ENCODE measurements around the gene TMEM117. TPM values are rescaled to one million over a fixed set of nuclear protein-coding genes. Genes with fewer than 3 reads are reported as not detected.
A peak's percentile ranks its signal among the peaks of the same experiment; 100 is the strongest.
"Not testable (repeated sequence)": the region's sequence is repeated elsewhere in the genome, so short reads cannot be mapped to it uniquely, and the experiment has no call there.

The TMEM117 gene
- total and polyA plus RNA-seq, 12 donors: 4.0 to 8.5 (median 7.1) TPM

DNA sequence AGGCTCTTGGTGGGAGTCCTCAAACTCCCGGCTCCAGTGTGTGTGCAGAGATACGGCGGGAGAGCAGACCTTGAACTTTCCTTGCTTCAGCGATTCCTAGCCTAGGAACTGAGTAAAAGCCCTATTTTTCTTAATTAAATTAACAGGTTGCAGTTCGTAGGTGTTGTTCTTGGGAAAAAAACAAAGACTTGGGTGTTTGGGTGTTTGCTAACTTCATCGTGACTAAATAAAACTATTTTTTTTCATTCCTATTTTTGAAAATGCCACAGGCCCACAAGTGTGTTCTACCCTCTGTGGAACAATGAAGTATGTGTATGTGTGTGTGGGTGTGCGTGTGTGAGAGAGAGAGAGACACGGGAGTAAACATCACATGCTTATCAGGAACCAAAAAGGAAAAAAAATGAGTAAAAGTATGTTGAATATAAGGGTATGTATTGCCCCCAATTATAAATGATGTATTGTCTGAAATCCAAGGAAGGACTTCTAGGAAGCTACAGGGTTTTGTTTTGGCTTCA lies 651 bp downstream of the TMEM117 start:
- Histone ChIP-seq H3K27ac (peak overlapping the region; percentile 93 to 98 (median 95)), H3K36me3 (no peaks in the 10 kb centered on the region), H3K9me3 (no peaks in the 10 kb centered on the region), H3K27me3 (no peaks in the 10 kb centered on the region), H3K4me1 (peaks cover 0 to 28% (median 19%) of the 10 kb centered on the region in 9 donors), H3K4me3 (peak overlapping the region; percentile 40 to 86 (median 77))
- ATAC-seq (peak in 5 of 8 donors; percentile 56 to 70 (median 66)), DNase-seq (peak in 1 of 2 donors; percentile 27)
- WGBS, 2 donors: 0 to 1% methylated on average over 8 of the region's 8 CpGs
- TF ChIP-seq, protein P1, sequence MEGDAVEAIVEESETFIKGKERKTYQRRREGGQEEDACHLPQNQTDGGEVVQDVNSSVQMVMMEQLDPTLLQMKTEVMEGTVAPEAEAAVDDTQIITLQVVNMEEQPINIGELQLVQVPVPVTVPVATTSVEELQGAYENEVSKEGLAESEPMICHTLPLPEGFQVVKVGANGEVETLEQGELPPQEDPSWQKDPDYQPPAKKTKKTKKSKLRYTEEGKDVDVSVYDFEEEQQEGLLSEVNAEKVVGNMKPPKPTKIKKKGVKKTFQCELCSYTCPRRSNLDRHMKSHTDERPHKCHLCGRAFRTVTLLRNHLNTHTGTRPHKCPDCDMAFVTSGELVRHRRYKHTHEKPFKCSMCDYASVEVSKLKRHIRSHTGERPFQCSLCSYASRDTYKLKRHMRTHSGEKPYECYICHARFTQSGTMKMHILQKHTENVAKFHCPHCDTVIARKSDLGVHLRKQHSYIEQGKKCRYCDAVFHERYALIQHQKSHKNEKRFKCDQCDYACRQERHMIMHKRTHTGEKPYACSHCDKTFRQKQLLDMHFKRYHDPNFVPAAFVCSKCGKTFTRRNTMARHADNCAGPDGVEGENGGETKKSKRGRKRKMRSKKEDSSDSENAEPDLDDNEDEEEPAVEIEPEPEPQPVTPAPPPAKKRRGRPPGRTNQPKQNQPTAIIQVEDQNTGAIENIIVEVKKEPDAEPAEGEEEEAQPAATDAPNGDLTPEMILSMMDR (IDR thresholded peaks at IDR 0.05): no peak
- intact Hi-C loops (cut with DNase I): loop anchor here in 2 of 10 donors (1.0 to 5.0 kb wide), 2 partner anchors 30 to 46 kb away; partner anchors contain the start of gene TWF1 (in 1 of the 2)

- intact Hi-C loops (cut with DNase I): no loop called here
- H3K27ac ChIP-seq: no peak overlapping the region
- 90 to 95% methylated on average over 4 of the region's 4 CpGs for WGBS, 2 donors
- TF ChIP-seq, protein P1 (IDR thresholded peaks at IDR 0.05): no peak
- peaks cover 0 to 8% (median 0%) of the 10 kb centered on the region in 9 donors for H3K36me3 ChIP-seq
- H3K4me1 ChIP-seq: peaks cover 0 to 19% (median 13%) of the 10 kb centered on the region in 9 donors
- no peak for ATAC-seq
- DNase-seq: no peak
- no peak overlapping the region for H3K4me3 ChIP-seq
- no peaks in the 10 kb centered on the region for H3K9me3 ChIP-seq
- H3K27me3 ChIP-seq: no peaks in the 10 kb centered on the region
Measured at GRCh38 chr12:43840338-43840737, 4.5 kb downstream of the TMEM117 start.

DNA sequence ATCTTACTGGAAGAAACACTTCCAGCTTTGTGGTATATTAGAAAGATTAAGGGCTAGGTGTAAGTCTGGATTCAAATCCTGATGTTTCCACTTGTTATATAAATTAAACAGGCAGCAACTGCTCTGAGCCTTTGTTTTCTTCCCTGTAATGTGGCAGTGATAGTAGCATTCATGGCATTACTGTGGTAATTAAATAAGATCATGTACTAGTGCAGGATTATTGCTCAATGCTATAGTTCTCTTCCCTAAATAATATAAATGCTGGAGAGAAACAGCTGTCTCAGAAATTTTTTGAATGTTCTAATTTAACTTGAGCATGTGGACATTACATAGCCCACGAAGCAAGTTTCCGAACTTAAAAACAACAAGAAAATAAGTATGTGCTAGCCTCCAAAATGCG lies 5.4 kb downstream of the TMEM117 start:
- no peak for ATAC-seq
- no peaks in the 10 kb centered on the region for H3K9me3 ChIP-seq
- intact Hi-C loops (cut with DNase I): no loop called here
- H3K4me3 ChIP-seq: no peak overlapping the region
- H3K27ac ChIP-seq: no peak overlapping the region
- no peak for DNase-seq
- no peaks in the 10 kb centered on the region for H3K27me3 ChIP-seq
- H3K36me3 ChIP-seq: peaks cover 0 to 9% (median 0%) of the 10 kb centered on the region in 9 donors
- TF ChIP-seq, protein P1 (IDR thresholded peaks at IDR 0.05): no peak
- peaks cover 0 to 17% (median 11%) of the 10 kb centered on the region in 9 donors for H3K4me1 ChIP-seq
- 74 to 95% methylated on average over 3 of the region's 3 CpGs for WGBS, 2 donors

DNA sequence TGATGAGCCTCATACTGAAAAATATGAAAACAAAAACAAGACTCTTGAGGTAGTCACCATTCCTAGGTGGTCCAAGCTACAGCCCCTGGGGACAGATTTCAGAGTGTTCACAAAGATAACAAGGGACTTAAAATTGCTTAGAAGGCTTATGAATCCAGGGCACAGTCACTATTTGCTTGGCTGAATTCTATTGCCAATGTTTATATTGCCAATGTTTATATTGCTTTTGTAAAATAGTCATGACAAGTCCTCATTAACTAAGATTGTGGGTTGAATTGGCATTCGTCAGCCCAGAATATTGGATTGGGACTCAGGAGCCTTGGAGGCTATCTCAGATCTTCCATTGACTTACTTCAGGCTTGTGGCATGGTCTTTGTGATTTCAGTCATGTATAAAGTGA lies 6.4 kb downstream of the TMEM117 start:
- WGBS, 2 donors: 87 to 98% methylated on average over 1 of the region's 1 CpG

DNA sequence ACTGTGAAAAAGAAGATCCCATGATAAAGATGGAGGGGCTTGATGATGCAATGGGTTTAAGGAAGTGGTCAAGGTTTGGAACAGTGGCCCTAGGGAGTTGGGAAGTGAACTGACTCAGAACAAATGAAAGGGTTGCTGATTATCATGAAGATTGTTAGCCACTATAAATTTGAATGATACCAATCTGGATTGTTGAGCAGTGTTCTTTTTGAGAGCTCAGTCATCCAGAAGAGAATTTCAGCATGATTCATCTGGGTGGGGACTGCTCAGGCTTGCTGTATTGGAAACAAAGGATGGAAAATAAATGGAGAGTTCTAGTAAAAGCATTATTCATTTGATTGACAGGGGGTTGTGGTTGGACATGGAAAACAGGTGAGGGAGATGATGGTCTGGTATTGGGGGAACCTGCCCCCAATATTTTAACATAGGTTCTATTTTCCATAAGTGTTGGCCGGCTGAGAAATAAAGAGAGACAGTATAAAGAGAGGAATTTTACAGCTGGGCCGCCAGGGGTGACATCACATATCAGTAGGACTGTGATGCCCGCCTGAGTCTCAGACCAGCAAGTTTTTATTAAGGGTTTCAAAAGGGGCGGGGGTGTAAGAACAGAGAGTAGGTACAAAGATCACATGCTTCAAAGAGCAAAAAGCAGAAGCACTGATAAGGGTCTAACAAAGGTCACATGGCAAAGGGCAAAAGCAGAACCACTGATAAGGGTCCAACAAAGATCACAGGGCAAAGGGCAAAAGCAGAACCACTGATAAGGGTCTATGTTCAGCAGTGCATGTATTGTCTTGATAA lies 11.7 kb downstream of the TMEM117 start:
- H3K9me3 ChIP-seq; intact Hi-C loops (cut with DNase I); DNase-seq; ATAC-seq; H3K4me3 ChIP-seq; H3K27me3 ChIP-seq; H3K27ac ChIP-seq; H3K4me1 ChIP-seq: not testable (repeated sequence)
- peaks cover 0 to 12% (median 0%) of the 10 kb centered on the region in 9 donors for H3K36me3 ChIP-seq
- 81 to 92% methylated on average over 4 of the region's 4 CpGs for WGBS, 2 donors

More for the DNA sequence above, 6.4 kb downstream of the TMEM117 start:
- no peak overlapping the region for H3K4me3 ChIP-seq
- peaks cover 0 to 9% (median 3%) of the 10 kb centered on the region in 9 donors for H3K4me1 ChIP-seq
- no peaks in the 10 kb centered on the region for H3K27me3 ChIP-seq
- no peak for DNase-seq
- TF ChIP-seq, protein P1 (IDR thresholded peaks at IDR 0.05): no peak
- H3K36me3 ChIP-seq: peaks cover 0 to 9% (median 0%) of the 10 kb centered on the region in 9 donors
- no peak for ATAC-seq
- no peak overlapping the region for H3K27ac ChIP-seq
- H3K9me3 ChIP-seq: no peaks in the 10 kb centered on the region
- intact Hi-C loops (cut with DNase I): no loop called here

All from heart right ventricle (tissue), 16 donors.